Heart left ventricle (tissue), 16 donors: Measurements from ENCODE around the gene DCAF10. TPM values are rescaled to one million over a fixed set of nuclear protein-coding genes. Genes with fewer than 3 reads are reported as not detected.
A peak's percentile ranks its signal among the peaks of the same experiment; 100 is the strongest.
"Not testable (repeated sequence)": the region's sequence is repeated elsewhere in the genome, so short reads cannot be mapped to it uniquely, and the experiment has no call there.

ENCODE experiments used
- ATAC-seq, 4 donors: fragments of 200-7000 bp; cut with Tn5 transposase; one replicate each; pipeline ENCODE4 v1.9.1; 2020 to 2022; ENCODE audit warnings: moderate library complexity in 4 of 4, mild to moderate bottlenecking in 3 of 4, moderate number of reproducible peaks in 1 of 4
- DNase-seq, 5 donors: peaks; one replicate each; pipeline ENCODE4 v3.0.0-alpha.2; 2020
- H3K27ac ChIP-seq, 12 donors: fragments of 200-600 bp; sonication (generic) in 4 of 12; one replicate each; pipeline versions ENCODE4 v1.5.0 to v1.8.0; 2016 to 2022; ENCODE audit warnings: mild to moderate bottlenecking in 2 of 12
- H3K27me3 ChIP-seq, 9 donors: fragments of 200-600 bp; sonication (generic) in 2 of 9; one replicate each; pipeline versions ENCODE4 v1.5.1 to v1.8.0; 2016 to 2022; ENCODE audit warnings: mild to moderate bottlenecking in 3 of 9
- H3K36me3 ChIP-seq, 9 donors: fragments of 200-600 bp; sonication (generic) in 2 of 9; one replicate each; pipeline versions ENCODE4 v1.5.0 to v1.8.0; 2018 to 2022; ENCODE audit warnings: mild to moderate bottlenecking in 2 of 9
- H3K4me1 ChIP-seq, 12 donors: fragments of 200-600 bp; sonication (generic) in 4 of 12; one replicate each; pipeline versions ENCODE4 v1.5.0 to v1.8.0; 2016 to 2022; ENCODE audit warnings: mild to moderate bottlenecking in 3 of 12
- H3K4me3 ChIP-seq, 12 donors: fragments of 200-600 bp; sonication (generic) in 4 of 12; one replicate each; pipeline versions ENCODE4 v1.5.0 to v1.8.0; 2017 to 2022; ENCODE audit warnings: mild to moderate bottlenecking in 9 of 12, moderate library complexity in 4 of 12
- H3K9me3 ChIP-seq, 12 donors: fragments of 200-600 bp; sonication (generic) in 4 of 12; one replicate each; pipeline versions ENCODE4 v1.5.0 to v1.8.0; 2016 to 2022; ENCODE audit warnings: mild to moderate bottlenecking in 1 of 12
- CTCF ChIP-seq, 12 donors: fragments of 200-600 bp; sonication (generic) in 4 of 12; IDR thresholded peaks; one replicate each; pipeline versions ENCODE4 v1.5.0 to v1.8.0; 2018 to 2022; ENCODE audit warnings: antibody characterized with exemption in 12 of 12, mild to moderate bottlenecking in 5 of 12
- POLR2A ChIP-seq, 2 donors: fragments of 450-650 bp; IDR thresholded peaks; one replicate each; pipeline ENCODE4 v1.6.1; 2017; ENCODE audit warnings: antibody characterized with exemption in 2 of 2, mild to moderate bottlenecking in 2 of 2, moderate library complexity in 2 of 2
- WGBS, 4 donors: extraction: QIAGEN DNeasy Blood & Tissue Kit in 2 of 4; methylation state at CpG; one replicate each; pipeline versions ENCODE4 v1.1.5 to v1.1.7; 2013 to 2018; 5-methylcytosine and 5-hydroxymethylcytosine counted together
- intact Hi-C, 10 donors: fragments of 100-400 bp; cut with DNase I; formaldehyde crosslinking; loops; one replicate each; pipeline versions ENCODE4 v1.11.1 to v1.14.2; 2022
- polyA plus RNA-seq, 2 donors: library from polyadenylated mRNA; stranded (reverse); fragments of 200-250 nt; gene quantifications; one replicate each; pipeline ENCODE4 v1.2.3, GENCODE V29; 2013
- total RNA-seq, 9 donors: library from RNA; depleted of rRNA in 2 of 9; stranded (reverse); fragments of >200 nt in 2 of 9; fragmentation: NEBNext Ultra II Directional in 3 of 9; extraction: Animal tissue kit (Norgen Biotek cat#: 25700) in 3 of 9; gene quantifications; one replicate each; pipeline versions ENCODE4 v1.1.0 to v1.2.4, GENCODE V29; 2016 to 2023
- donor health status: ischemic (EF 13 %, LVEDD 7.1; RV severe dilation, severe dysfunction).
- donor health status: healthy with polysubstance abuse.
- donor health status: DM: no; HTN: yes; CAD: no.
- donor health status: DM: no; HTN: no; CAD: no.
- donor health status: ischemic (EF 25% LVEDD 6.9; RV normal size, moderate dysfunction).
- donor health status: ischemic (EF 25% LVEDD 5.7; RV mildly dilated, moderate dysfunction).
- donor health status: healthy.
- donor health status: DM: yes; HTN: yes; CAD: no.
- donor health status: ischemic (EF 35%, LVEDD 5.7; RV mildly dilated, moderate dysfunction).
- donor health status: nonischemic (EF 11% LVEDD 7.7; RV severe dilation, severe dysfunction).
- donor health status: DM: yes; HTN: yes; CAD: no.
- donor health status: PGD.
- donor health status: ischemic (EF 29% LVEDD 5.4; RV normal size, mild dysfunction).
- donor health status: nonischemic (EF 23%, LVEDD 6.1; RV moderate dilation, normal function).

The DCAF10 gene
- total and polyA plus RNA-seq, 11 donors = 5.0 to 24.3 (median 19.8) TPM

DNA sequence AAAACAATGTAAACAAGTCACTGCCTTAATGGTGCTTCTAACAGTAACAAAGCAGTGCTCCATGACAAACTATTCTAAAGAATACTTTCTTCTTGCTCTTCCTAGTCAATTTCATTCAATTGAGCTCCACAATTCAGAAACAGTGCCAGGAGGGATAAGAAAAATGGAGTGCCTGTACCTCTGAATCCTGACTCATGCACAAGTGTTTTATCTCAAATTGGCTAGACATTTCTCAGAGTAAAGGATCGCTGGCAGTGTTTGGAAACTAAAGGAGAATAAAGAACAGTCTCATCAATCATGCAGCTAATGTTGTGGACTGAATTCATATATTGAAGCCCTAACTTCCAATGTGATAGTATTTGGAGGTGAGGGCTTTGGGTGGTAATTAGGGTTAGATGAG lies 75.8 kb downstream of the DCAF10 start:
- TF ChIP-seq CTCF (IDR thresholded peaks at IDR 0.05) = no peak
- TF ChIP-seq POLR2A (IDR thresholded peaks at IDR 0.05) = no peak
- H3K4me3 ChIP-seq = no peak overlapping the region
- H3K36me3 ChIP-seq = peaks cover 0 to 36% (median 20%) of the 10 kb centered on the region in 9 donors
- no peaks in the 10 kb centered on the region for H3K27me3 ChIP-seq
- H3K27ac ChIP-seq = no peak overlapping the region
- peaks cover 0 to 4% (median 0%) of the 10 kb centered on the region in 12 donors for H3K9me3 ChIP-seq
- DNase-seq = no peak
- H3K4me1 ChIP-seq = peaks cover 0 to 6% (median 0%) of the 10 kb centered on the region in 12 donors
- ATAC-seq = no peak
- intact Hi-C loops = loop anchor here in 1 of 10 donors (10.0 kb wide), 1 partner anchor 82 kb away; no protein-coding TSS in a partner anchor
- WGBS, 4 donors = 90 to 100% (median 93%) methylated on average over 1 of the region's 1 CpG

DNA sequence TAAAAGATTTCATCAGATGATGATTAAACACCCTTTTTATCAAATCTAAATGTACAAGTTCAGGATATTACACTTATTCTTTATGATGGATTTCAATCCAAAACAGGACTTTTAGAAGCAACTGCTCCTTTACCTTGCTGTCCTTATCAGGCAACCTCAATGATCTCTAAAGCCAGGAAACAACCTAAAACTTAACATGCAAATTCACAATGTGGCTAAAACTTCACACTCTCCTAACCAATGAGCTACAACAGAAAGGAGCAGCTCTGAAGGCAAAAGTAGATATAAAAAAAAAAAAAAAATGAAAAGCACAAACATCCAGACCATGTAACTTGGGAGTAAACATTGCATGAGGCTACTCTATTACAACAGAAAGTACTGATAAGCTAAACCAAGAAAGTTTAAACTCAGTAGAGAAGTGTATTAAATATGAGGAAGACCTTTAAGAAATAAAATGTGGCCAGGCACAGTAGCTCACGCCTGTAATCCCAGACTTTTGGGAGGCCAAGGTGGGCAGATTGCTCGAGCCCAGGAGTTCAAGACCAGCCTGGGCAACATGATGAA lies 80.4 kb downstream of the DCAF10 start:
- Histone ChIP-seq H3K9me3 (peaks cover 0 to 4% (median 0%) of the 10 kb centered on the region in 12 donors), H3K4me3 (no peak overlapping the region), H3K36me3 (peaks cover 0 to 59% (median 23%) of the 10 kb centered on the region in 9 donors), H3K27ac (no peak overlapping the region), H3K4me1 (no peaks in the 10 kb centered on the region), H3K27me3 (no peaks in the 10 kb centered on the region)
- intact Hi-C loops = loop anchor here in 1 of 10 donors (10.0 kb wide), 1 partner anchor 294 kb away; no protein-coding TSS in a partner anchor
- TF ChIP-seq POLR2A (IDR thresholded peaks at IDR 0.05) (no peak), CTCF (IDR thresholded peaks at IDR 0.05) (no peak)
- ATAC-seq (no peak), DNase-seq (no peak)
- WGBS, 4 donors = 85 to 98% (median 96%) methylated on average over 2 of the region's 2 CpGs

DNA sequence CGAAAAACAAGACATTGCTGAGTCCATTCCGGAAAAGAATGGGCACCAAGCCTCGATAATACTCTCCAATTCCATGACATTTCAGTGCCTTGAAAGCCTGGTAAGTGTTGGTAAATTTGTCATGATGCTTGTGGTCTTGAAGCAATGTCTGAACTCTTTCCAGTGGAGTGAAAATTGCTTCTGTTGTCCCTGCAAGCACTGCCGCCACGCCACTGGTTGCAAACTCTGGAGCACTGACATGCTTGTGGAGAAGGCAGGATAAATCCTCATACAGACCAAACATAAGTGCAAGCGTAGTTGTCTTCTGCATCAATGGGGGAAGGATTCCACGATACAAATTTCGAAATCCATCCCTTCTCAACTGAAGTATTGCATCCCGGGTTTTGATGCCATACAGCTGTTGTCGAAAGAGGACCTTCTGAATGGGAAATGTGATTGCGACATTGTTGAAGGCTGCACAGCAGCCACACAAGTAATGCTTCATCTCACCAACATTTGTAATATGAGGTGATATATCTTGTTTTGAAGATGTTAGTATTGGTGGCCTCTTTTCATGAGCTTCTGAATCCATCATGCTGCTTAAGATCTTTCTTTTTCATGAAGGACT lies 87.5 kb downstream of the DCAF10 start:
- H3K27ac ChIP-seq, H3K4me3 ChIP-seq, DNase-seq, H3K27me3 ChIP-seq, H3K9me3 ChIP-seq, H3K4me1 ChIP-seq: not testable (repeated sequence)
- peaks cover 0 to 61% (median 26%) of the 10 kb centered on the region in 9 donors for H3K36me3 ChIP-seq
- WGBS, 4 donors = 76 to 95% (median 87%) methylated on average over 11 of the region's 11 CpGs
- ATAC-seq = peak in 1 of 4 donors; percentile 16
- intact Hi-C loops = loop anchor here in 1 of 10 donors (10.0 kb wide), 1 partner anchor 287 kb away; no protein-coding TSS in a partner anchor

GRCh38 chr9:37889536-37889935 lies 88.9 kb downstream of the DCAF10 start:
- Histone ChIP-seq H3K4me1 (no peaks in the 10 kb centered on the region), H3K27me3 (no peaks in the 10 kb centered on the region), H3K9me3 (no peaks in the 10 kb centered on the region), H3K4me3 (no peak overlapping the region), H3K27ac (no peak overlapping the region), H3K36me3 (peaks cover 0 to 69% (median 40%) of the 10 kb centered on the region in 9 donors)
- no peak for TF ChIP-seq CTCF (IDR thresholded peaks at IDR 0.05)
- TF ChIP-seq POLR2A (IDR thresholded peaks at IDR 0.05) = no peak
- no peak for ATAC-seq
- intact Hi-C loops = loop anchor here in 1 of 10 donors (10.0 kb wide), 1 partner anchor 285 kb away; no protein-coding TSS in a partner anchor
- no peak for DNase-seq

DNA sequence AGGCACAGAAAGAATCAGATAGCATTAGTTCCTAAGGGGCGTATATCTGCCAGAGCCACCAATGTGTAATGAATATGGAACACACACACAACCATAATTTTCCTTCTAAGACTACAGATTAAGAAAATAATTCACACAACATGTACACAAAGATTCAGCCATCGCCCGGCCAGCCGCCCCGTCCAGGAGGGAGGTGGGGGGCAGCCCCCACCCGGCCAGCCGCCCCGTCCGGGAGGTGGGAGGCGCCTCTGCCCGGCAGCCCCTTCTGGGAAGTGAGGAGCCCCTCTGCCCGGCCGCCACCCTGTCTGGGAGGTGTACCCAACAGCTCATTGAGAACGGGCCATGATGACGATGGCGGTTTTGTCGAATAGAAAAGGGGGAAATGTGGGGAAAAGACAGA lies 90.4 kb downstream of the DCAF10 start:
- H3K4me1 ChIP-seq, ATAC-seq, H3K27me3 ChIP-seq, H3K27ac ChIP-seq, H3K9me3 ChIP-seq, intact Hi-C loops, H3K4me3 ChIP-seq, DNase-seq: not testable (repeated sequence)
- peaks cover 0 to 75% (median 47%) of the 10 kb centered on the region in 9 donors for H3K36me3 ChIP-seq
- WGBS, 4 donors = 95 to 98% (median 96%) methylated on average over 14 to 17 of the region's 17 CpGs
